22Rv1 (cell line): ENCODE results near the gene AIFM1.

Source experiments
- CTCF ChIP-seq: fragments of 450-650 bp; IDR thresholded peaks from 2 replicates; pipeline ENCODE4 v1.5.1; 2017; ENCODE audit warnings: mild to moderate bottlenecking
- ZFX ChIP-seq: fragments of 450-650 bp; IDR thresholded peaks from 2 replicates; pipeline ENCODE4 v1.6.1; 2017; ENCODE audit warnings: antibody characterized with exemption, borderline replicate concordance

GRCh38 chrX:130084631-130085237, 80.9 kb downstream of the AIFM1 start:
- TF ChIP-seq CTCF (no peak), ZFX (no peak)
